ENCODE data around the gene TDRD9.

DNA sequence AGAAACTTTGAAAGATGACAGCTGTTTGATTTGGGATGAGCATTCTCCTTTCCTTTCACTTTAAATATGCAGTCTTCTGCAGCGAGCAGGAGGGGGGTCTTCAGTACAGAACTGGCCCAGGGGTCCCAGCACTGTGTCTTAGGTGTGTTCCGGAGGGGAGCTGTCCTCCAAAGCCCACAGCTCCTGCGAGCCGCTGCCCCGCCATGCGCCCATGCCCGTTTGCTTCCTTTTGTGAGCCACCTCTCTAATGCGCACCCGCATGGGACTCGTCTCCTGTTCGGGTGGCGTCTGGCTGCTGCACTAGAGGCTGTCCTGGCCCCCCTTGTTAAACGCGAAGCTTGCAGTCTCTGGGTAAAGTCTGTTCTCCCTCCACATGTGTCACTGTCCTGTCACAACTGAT, 108.8 kb downstream of the TDRD9 start:
- TF ChIP-seq, protein P1, sequence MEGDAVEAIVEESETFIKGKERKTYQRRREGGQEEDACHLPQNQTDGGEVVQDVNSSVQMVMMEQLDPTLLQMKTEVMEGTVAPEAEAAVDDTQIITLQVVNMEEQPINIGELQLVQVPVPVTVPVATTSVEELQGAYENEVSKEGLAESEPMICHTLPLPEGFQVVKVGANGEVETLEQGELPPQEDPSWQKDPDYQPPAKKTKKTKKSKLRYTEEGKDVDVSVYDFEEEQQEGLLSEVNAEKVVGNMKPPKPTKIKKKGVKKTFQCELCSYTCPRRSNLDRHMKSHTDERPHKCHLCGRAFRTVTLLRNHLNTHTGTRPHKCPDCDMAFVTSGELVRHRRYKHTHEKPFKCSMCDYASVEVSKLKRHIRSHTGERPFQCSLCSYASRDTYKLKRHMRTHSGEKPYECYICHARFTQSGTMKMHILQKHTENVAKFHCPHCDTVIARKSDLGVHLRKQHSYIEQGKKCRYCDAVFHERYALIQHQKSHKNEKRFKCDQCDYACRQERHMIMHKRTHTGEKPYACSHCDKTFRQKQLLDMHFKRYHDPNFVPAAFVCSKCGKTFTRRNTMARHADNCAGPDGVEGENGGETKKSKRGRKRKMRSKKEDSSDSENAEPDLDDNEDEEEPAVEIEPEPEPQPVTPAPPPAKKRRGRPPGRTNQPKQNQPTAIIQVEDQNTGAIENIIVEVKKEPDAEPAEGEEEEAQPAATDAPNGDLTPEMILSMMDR (IDR thresholded peaks at IDR 0.05): no peak
- no peak for TF ChIP-seq POLR2A (IDR thresholded peaks at IDR 0.05)
- TF ChIP-seq POLR2AphosphoS5 (IDR thresholded peaks at IDR 0.05): no peak
- TF ChIP-seq EP300 (IDR thresholded peaks at IDR 0.05): no peak
